Colon (tissue), 2 donors: Measurements from ENCODE around the gene GNAL.
"Not testable (repeated sequence)": the region's sequence is repeated elsewhere in the genome, so short reads cannot be mapped to it uniquely, and the experiment has no call there.

Experiments used
- FAIRE-seq: peaks from 2 replicates; lab custom pipeline; 2012; peaks lifted over from hg19 to GRCh38; lab: Jason Lieb, UNC
- donor health status: control.
- donor health status: control.

GNAL gene

DNA sequence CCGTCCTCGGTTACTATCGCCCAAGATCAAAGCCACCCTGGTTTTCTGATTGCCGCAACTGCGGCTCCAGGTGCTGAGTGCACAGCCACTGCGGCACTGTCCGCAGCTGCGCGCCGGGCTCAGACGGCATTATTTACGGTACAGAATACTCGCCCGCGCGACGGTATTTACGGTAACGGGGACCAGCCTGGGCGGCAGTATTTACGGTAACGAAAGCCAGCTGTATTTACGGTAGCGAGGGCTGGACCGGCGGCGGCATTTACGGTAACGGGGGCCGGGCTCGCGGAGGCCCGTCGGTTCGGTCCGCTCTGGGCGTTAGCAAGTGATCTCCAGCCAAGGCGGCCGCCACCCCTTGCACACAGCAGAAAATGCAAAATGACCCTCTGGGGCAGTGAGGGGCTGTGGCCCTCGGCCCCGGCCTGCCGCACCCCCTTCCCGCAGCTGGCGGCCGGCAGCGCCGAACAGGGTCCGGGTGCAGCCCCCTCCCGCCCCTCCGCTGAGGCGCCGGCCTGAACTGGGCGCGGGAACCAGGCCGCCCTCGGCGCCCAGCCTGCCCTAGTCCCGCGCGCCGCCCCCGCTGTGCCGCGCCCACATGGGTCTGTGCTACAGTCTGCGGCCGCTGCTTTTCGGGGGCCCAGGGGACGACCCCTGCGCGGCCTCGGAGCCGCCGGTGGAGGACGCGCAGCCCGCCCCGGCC, at the start of gene GNAL:
Gene GNAL (plus strand): TSS at position 293 of the 697 bp plus-strand sequence. CDS start 300 bp downstream, at position 593.
- FAIRE-seq, result no peak

DNA sequence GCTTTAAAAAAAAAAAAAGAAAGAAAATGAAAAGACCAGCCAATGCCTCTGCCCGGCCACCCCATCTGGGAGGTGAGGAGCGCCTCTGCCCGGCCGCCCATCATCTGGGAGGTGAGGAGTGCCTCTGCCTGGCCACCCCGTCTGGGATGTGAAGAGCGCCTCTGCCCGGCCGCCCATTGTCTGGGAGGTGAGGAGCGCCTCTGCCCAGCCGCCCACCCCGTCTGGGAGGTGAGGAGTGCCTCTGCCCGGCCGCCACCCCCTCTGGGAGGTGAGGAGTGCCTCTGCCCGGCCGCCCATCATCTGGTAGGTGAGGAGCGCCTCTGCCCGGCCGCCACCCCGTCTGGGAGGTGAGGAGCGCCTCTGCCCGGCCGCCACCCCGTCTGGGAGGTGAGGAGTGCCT, 41.8 kb upstream of the GNAL start:
- not testable (repeated sequence) for FAIRE-seq

DNA sequence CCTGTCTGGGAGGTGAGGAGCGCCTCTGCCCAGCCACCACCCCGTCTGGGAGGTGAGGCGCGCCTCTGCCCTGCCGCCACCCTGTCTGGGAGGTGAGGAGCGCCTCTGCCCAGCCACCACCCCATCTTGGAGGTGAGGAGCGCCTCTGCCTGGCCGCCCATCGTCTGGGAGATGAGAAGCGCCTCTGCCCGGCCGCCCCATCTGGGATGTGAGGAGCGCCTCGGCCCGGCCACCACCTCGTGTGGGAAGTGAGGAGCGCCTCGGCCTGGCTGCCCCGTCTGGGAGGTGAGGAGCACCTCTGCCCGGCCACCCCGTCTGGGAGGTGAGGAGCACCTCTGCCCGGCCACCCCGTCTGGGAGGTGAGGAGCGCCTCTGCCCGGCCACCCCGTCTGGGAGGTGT, 41.3 kb upstream of the GNAL start:
- not testable (repeated sequence) for FAIRE-seq

DNA sequence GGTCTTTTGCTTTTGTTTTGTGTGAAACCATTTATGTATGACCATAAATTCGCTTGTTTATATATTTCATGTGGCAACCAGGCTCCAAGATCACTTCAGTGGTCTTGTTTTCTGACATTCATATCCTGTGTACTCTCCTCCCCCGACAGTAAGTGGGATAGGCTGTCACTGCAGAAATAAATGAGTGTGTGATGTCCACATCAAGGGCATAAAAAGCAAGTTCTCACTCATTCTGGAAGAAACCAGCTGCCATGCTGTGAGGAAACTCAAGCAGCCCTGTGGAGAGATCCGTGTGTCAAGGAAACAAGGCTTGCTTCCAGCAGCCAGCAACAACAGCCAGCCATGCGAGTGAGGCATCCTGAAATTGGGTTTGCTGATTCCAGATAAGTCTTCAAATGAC, 39.2 kb upstream of the GNAL start:
- FAIRE-seq, result no peak

DNA sequence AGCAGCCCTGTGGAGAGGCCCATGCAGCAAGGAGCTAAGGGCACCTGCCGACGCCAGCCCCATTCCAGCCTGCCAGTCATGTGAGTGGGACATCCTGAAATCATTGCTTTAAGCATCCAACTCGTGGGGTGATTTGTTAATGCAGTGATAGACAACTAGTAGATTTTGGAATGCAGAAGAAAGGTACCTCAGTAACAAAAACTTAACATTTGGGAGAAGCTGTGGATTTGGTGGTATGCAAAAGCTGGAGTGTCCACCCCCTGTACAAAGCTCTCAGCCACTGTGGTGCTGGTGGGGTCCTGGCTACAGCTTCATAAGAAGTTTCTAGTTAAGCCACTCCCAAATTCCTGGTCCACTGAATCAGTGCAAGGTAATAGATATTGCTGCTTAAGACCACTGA, 37.2 kb upstream of the GNAL start:
- no peak for FAIRE-seq

DNA sequence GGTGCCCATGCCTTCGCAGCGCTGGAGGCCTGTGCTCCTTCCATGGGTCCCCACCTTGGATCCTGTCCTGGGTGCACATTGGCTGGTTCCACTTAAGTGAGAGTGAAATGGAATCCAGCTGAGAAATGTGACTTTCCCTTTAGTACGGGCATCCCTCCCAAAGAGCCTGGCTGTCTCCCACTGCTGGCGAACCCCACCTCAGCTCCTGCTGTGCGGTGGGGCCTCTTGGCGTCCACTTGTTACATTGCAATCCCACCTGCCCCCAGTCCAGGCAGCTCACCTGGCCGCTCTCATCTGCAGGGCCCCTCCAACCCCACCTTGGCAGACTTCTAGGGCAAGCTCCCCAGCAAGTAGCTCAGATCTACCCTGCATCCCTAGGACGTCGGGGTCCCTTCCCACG, 35.5 kb upstream of the GNAL start:
- no peak for FAIRE-seq

DNA sequence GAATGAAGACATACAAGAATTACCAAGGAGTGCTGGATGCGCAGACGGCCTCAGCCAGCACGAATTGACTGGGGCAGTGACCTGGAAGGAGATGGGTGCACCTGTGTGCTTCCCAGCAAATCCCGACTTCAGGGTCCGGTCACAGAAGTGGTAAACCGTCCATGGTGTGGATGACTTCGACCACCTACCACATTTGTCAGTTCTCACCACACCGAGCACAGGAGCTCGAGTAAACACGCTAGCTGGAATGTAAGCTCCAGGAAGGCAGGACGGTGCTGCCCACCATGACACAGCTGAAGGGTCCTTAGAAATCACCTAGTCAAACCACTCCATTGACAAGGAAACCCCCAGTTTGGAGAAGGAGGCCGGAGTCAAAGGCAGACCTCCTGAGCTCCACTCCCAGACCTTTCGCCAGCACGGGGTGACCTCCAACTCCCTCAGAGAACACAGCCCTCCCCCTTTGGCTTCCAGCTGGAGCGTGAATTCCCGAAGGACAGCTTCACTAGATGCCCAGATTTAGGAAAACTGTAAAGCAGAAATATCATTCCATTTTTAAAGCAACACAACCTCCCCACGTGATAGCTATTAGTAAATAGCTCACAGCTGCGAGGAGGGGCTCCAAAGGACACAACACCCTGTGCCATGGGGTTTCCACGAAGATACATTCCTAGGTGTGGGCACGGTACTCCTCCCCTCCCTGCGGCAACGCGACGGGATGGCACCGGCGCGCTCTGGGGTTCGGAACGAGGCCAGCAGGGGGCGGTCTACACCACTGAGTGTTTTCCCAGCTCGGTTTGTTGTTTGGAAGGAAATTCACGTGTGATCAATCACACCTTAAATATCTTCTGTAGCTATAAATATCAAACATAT, 34.1 kb upstream of the GNAL start:
- no peak for FAIRE-seq

DNA sequence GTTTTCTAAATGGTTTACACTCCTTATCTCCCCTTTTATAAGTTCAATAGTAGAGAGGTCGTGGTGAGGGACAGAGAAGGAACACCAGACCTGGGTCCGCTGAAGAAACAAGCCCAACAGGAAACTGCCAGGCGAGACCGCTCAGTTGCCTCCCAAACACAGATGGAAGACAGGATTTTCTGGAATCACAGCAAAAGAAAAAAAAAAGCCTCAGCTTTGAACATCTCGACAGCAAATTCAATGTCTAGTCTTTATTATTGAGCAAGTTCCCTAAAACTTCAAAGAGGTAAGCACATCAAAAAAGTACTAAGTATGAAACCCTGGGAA, 33.5 kb upstream of the GNAL start:
- FAIRE-seq, result no peak

GRCh38 chr18:11657152-11657551, 31.9 kb upstream of the GNAL start:
- no peak for FAIRE-seq

GRCh38 chr18:11657554-11657953, 31.5 kb upstream of the GNAL start:
- no peak for FAIRE-seq

- no peak for FAIRE-seq
These were observed 31.0 kb upstream of the GNAL start for GRCh38 chr18:11658019-11658418.

DNA sequence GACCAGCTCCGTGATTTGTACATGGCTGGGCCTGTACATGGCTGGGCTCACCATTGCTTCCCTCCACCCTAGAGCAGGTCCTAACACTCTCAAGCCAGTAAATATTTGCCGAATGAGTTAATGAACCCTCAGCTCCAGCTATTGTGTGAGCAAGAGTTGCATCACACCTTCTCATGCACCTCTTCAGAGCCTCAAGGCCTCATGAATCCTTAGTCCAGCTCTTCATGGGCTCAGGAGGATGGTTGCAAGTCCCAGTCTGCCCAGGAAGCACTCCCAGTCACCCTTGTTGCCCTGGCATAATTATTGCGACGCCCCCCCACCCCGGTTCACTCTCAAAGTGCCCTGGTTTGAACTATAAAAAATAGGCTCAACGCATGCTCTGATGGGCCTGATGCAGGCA, 30.1 kb upstream of the GNAL start:
- FAIRE-seq, result no peak

DNA sequence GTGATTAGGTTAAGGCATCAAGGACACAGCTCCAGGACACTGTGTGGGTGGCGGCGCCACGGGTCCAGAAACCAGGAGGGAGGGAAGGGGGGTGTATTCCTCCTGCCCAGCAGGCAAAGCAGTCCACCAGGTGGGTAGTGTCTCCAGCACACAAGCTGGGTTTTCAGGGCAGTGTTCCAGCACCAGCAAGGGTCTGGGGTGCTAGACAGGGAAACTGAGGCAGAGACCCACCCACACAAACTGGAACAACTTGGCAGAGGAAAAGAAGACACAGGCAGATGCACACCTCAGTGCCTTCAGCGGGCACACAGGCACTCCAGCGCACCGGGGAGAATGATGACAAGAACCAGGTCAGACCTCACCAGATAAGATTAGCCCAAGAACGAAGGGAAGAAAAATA, 28.4 kb upstream of the GNAL start:
- FAIRE-seq, result no peak

DNA sequence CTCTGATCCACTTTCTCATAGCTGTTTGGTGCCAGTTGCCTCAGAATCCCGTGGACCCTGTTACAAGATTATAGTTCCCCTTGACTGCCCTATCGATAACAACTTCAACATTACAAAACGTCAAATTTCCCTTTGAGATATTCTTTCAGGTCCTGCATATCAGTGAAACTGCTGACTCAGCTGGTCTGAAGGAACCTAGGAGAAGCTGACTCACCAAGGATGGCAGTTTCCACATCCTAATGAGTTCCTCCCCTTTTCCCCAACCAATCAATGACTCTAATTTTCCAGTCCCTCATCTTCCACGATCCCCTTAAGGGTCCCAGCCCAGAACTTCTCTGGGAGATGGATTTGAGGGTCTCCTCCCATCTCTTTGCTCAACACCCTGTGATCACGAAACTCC, 27.6 kb upstream of the GNAL start:
- no peak for FAIRE-seq

- FAIRE-seq, result no peak
These were observed 25.5 kb upstream of the GNAL start for GRCh38 chr18:11663439-11664029.

DNA sequence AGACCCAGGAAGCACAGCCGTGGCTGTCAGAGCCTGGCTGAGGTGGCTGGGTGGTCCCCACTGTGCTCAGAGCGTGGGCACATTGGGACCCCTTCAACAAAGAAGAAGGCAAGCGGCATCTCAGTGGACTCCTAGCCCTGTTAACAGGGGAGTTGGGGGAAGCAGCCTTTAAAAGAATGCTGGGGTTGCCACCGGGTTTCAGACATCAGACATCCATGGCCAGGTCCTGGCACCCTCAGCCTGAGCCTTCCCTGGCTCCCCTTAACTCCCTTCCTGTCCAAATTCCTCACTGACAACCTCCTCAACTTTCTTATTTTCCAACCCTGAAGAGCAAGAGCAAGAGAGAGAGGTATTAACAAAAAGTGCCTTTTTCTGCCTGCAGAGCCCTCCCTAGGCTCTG, 24.8 kb upstream of the GNAL start:
- FAIRE-seq, result no peak

DNA sequence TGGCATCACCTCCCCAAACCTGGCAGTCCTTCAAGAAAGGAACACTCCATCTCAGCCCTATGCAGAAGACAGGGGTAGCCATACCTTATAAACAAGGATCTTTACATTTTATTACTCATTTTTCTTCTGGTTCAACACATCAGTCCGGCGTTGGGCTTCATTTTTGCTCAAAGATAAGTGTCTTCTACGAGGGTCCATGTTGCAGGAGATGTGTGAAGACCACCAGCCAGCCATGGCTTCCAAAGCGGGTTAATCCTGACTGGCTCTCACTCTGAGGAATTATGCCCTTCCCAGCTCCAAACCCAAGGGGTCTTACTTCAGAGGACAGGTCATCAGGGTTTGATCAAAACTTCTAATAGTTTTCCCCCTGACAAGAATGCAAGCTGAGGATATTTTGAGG, 23.9 kb upstream of the GNAL start:
- FAIRE-seq, result no peak

GRCh38 chr18:11665587-11665986, 23.5 kb upstream of the GNAL start:
- no peak for FAIRE-seq

GRCh38 chr18:11666176-11666575, 22.9 kb upstream of the GNAL start:
- FAIRE-seq, result no peak

- no peak for FAIRE-seq
These were observed 22.2 kb upstream of the GNAL start for GRCh38 chr18:11666831-11667230.

DNA sequence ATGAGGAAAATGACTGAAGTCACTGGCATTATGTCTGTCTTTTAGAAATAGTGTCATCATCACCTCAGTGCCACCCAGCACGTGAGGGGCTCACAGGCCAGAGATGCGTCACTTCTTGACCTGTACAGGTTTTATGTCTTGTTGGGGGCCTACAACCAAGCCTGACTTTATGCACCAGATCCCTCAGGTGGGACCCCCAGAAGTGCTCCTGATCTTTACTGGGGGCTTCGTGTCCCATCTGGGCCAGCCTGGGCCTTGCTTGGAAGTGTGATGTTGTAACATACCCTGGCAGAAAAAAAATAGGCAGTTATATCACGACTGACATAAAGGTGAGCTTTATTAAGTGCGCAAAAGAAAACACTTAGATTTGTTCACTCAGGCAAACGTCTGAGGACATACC, 21.5 kb upstream of the GNAL start:
- no peak for FAIRE-seq

DNA sequence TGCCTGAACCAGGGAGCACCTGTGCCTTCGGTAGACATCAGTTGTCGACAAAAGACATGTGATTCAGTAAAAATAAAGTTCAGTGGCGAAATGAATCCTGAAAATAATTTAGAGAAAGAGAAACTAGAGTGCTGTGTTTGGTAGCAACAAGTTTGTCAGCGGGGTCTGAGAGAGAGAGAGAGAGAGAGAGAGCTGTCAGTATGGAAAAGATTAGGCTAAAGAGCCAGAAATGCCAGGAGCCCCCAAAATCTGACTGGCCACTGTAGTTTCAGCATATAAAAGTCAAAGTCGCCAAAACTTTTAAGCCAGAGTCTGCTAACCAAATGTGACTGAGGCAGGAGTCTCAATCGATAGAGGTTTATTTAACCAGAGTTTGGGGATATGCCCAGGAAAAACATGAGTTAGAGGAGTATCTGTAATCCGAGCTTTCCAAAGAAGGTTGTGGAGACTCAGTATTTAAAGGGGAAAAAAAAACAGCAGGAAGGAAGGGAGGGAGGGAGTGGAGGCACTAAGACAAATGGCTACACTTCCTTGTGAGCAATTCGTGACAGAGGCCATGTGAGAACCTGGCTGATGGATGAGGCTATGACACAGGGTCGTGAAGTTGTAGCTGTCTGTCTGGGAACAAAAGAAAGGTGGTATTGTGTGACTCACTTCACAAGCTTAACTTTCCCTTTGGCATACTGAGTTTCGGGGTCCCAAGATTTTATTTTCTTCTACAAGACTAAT, 20.5 kb upstream of the GNAL start:
- no peak for FAIRE-seq
